ENCODE results near the gene SPOCK1. TPM values are rescaled to one million over a fixed set of nuclear protein-coding genes. Genes with fewer than 3 reads are reported as not detected.

The SPOCK1 gene
- total RNA-seq, 1 experiment from 2014 or later: 10.9 TPM

GRCh38 chr5:137098663-137099062 lies 400.5 kb downstream of the SPOCK1 start:
- H3K79me1 ChIP-seq (ENCODE audit: insufficient read depth, low read depth, low read length, poor library complexity, severe bottlenecking): no peaks in the 10 kb centered on the region
- Mint-ChIP-seq H3K9me3 (no peaks in the 10 kb centered on the region), H3K36me3 (ENCODE audit: insufficient read depth in 1 of 3, low read depth in 3 of 3) (no peaks in the 10 kb centered on the region), H3K4me3 (no peak overlapping the region), H3K27me3 (ENCODE audit: low read depth) (no peaks in the 10 kb centered on the region), H3K27ac (no peak overlapping the region; a peak in 1 of 7 replicates), H3K4me1 (peaks cover 4 to 6% of the 10 kb centered on the region in 2 experiments; a peak in 1 of 4 replicates)
- H3K56ac ChIP-seq (ENCODE audit: insufficient read length, low read depth, low read length): no peak overlapping the region
- no peak overlapping the region for H3K4ac ChIP-seq (ENCODE audit: low read depth, low read length)
- WGBS (ENCODE audit: extremely low coverage, insufficient read length, low lambda C conversion rate): no CpG with 5 or more reads among the region's 4 CpGs
- no peak overlapping the region for H3K9ac ChIP-seq (ENCODE audit: extremely low read depth, insufficient read length, low read length)
- H4K91ac ChIP-seq (ENCODE audit: insufficient read length, low read depth, low read length): no peak overlapping the region
- H3K14ac ChIP-seq (ENCODE audit: insufficient read depth, low read length): no peak overlapping the region
- no peak overlapping the region for H2BK20ac ChIP-seq (ENCODE audit: low read depth, low read length, poor library complexity, severe bottlenecking)
- no peak overlapping the region for H3K4me2 ChIP-seq (ENCODE audit: insufficient read depth, insufficient read length, low read length)
- no peak overlapping the region for H3K23ac ChIP-seq (ENCODE audit: insufficient read length, low read depth, low read length)
- no peaks in the 10 kb centered on the region for H3K23me2 ChIP-seq (ENCODE audit: insufficient read length, low read depth, low read length, poor library complexity, severe bottlenecking)
- no peaks in the 10 kb centered on the region for H4K20me1 ChIP-seq (ENCODE audit: control insufficient read depth, insufficient read depth, insufficient read length)
- H2BK15ac ChIP-seq (ENCODE audit: low read depth, low read length): no peak overlapping the region
- H2BK5ac ChIP-seq (ENCODE audit: insufficient read length, low read length): no peak overlapping the region
- TF ChIP-seq CTCF (conservative IDR thresholded peaks at IDR 0.05): no peak
- H3K4me1 ChIP-seq (ENCODE audit: insufficient read depth, low read length): no peaks in the 10 kb centered on the region
- H2AK5ac ChIP-seq (ENCODE audit: insufficient read length, low read length): no peak overlapping the region
- H3K79me2 ChIP-seq (ENCODE audit: insufficient read depth, low read length): no peaks in the 10 kb centered on the region
- H2AFZ ChIP-seq (ENCODE audit: low read length): no peak overlapping the region
- H3K9me3 ChIP-seq (ENCODE audit: control insufficient read depth, low read depth, low read length): no peaks in the 10 kb centered on the region
- DNase-seq: no peak
- no peak overlapping the region for H4K8ac ChIP-seq (replicated peaks; ENCODE audit: insufficient read length, low read depth, low read length)
- H3K27me3 ChIP-seq (ENCODE audit: insufficient read depth, low read length): no peaks in the 10 kb centered on the region
- no peak overlapping the region for H3K27ac ChIP-seq (ENCODE audit: insufficient read length, low read depth, low read length)
- no peak overlapping the region for H4K5ac ChIP-seq (ENCODE audit: insufficient read length, low read depth, low read length)
- H2BK12ac ChIP-seq (ENCODE audit: insufficient read length, low read depth, low read length): no peak overlapping the region
- no peak overlapping the region for H3K18ac ChIP-seq (ENCODE audit: insufficient read length, low read depth, low read length)
- H3T11ph ChIP-seq (ENCODE audit: low read length): no peak overlapping the region
- no peak overlapping the region for H2BK120ac ChIP-seq (ENCODE audit: low read depth, low read length, poor library complexity, severe bottlenecking)

Measured in H9 (cell line).